NCI-H446 treated with DMSO at 0.1 percent for 48 hours (cell line): ENCODE measurements around the gene ABHD12.

Experiments
- DNase-seq: peaks from one replicate; lab custom pipeline; 2025; lab: John Stamatoyannopoulos, UW

Gene ABHD12

GRCh38 chr20:25257130-25257529 is 133.5 kb downstream of the ABHD12 start:
- no peak for DNase-seq

- no peak for DNase-seq
These were observed 134.3 kb downstream of the ABHD12 start for GRCh38 chr20:25256226-25256859.

GRCh38 chr20:25254986-25255680 is 135.5 kb downstream of the ABHD12 start:
- no peak for DNase-seq

GRCh38 chr20:25254571-25254970 is 136.1 kb downstream of the ABHD12 start:
- no peak for DNase-seq

- DNase-seq, result no peak
These were observed 136.9 kb downstream of the ABHD12 start for GRCh38 chr20:25253606-25254275.

- no peak for DNase-seq
These were observed 137.8 kb downstream of the ABHD12 start for GRCh38 chr20:25252686-25253421.

- no peak for DNase-seq
These were observed 138.4 kb downstream of the ABHD12 start for GRCh38 chr20:25252230-25252651.

GRCh38 chr20:25251558-25251957 is 139.1 kb downstream of the ABHD12 start:
- no peak for DNase-seq

- DNase-seq, result no peak
These were observed 139.6 kb downstream of the ABHD12 start for GRCh38 chr20:25251019-25251418.

GRCh38 chr20:25250508-25250907 is 140.1 kb downstream of the ABHD12 start:
- DNase-seq, result no peak
